Colonic mucosa (tissue), 4 donors: ENCODE data around the gene PDE4C. TPM values are rescaled to one million over a fixed set of nuclear protein-coding genes. Genes with fewer than 3 reads are reported as not detected.
A peak's percentile ranks its signal among the peaks of the same experiment; 100 is the strongest.

Experiments
- DNase-seq: peaks from one replicate; pipeline ENCODE4 v3.0.0-alpha.2; 2020
- H3K27ac ChIP-seq: fragments of 200-600 bp; one replicate; pipeline ENCODE4 v1.8.0; 2021
- H3K27me3 ChIP-seq: fragments of 200-600 bp; one replicate; pipeline ENCODE4 v1.8.0; 2021
- H3K36me3 ChIP-seq: fragments of 200-600 bp; one replicate; pipeline ENCODE4 v1.8.0; 2021
- H3K4me1 ChIP-seq: fragments of 200-600 bp; one replicate; pipeline ENCODE4 v1.8.0; 2021; ENCODE audit warnings: mild to moderate bottlenecking
- H3K4me3 ChIP-seq: fragments of 200-600 bp; one replicate; pipeline ENCODE4 v1.8.0; 2021
- H3K9ac ChIP-seq, 2 donors: one replicate each; pipeline ENCODE4 v1.7.0; 2013; ENCODE audit warnings: control low read depth in 2 of 2, low read depth in 2 of 2, low read length in 2 of 2
- H3K9me3 ChIP-seq: fragments of 200-600 bp; one replicate; pipeline ENCODE4 v1.8.0; 2021
- intact Hi-C: fragments of 100-400 bp; cut with DNase I; formaldehyde crosslinking; loops from one replicate; pipeline ENCODE4 v1.14.1; 2022
- total RNA-seq, 2 donors: library from RNA; stranded (reverse); fragmentation: NEBNext Ultra II Directional in 1 of 2; extraction: Animal tissue kit (Norgen Biotek cat#: 25700) in 1 of 2; gene quantifications; one replicate each; pipeline ENCODE4 v1.2.1, GENCODE V29; 2021
- TF ChIP-seq, protein P1 (sequence below): fragments of 200-600 bp; IDR thresholded peaks from one replicate; pipeline ENCODE4 v1.8.0; 2022; ENCODE audit warnings: antibody characterized with exemption, mild to moderate bottlenecking
- donor health status: healthy.
- donor health status: DM: no; HTN: no; CAD: no.
- donor health status: DM: no; HTN: no; CAD: no.

The PDE4C gene
- 1 to 10 TPM; 2.1 TPM for total RNA-seq

DNA sequence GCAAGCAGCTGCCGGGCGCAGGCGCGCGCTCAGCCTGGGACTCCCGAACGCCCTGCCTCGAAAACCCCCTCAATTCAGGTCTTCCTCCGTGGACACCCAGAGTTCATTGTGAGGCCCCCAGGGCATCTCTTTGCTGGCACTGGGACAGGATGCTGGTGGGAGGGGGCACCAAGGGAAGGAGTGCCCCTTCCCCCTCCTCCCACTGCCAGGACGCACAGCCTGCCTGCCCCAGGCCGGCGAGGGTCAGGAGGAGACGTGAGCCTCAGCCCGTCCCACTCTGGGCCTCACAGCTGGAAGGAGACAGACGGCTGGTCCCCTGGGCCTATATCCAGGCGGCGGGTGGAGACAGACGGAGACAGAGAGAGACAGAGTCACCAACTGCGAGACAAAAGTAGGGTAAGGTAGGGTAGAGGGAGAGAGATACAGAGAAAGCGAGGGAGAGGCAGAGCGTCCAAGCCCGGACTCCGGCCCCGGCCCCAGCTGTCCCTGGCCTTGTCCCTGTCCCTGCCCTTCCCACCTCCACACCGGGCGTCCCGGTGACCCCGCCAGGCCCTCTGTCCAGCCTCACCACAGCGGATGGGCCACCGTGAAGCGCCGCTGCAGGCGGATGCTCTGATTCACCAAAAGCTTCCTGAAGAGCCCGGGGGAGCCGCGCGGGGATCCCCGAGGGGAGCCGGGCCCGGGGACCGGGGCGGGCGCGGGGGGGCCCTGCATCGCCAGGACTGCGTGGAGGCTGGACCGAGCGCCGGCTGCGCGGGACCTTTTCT lies at the start of gene PDE4C:
Gene PDE4C (minus strand): TSS at position 737 of the 767 bp plus-strand sequence. CDS start 23 bp downstream, at position 714.
- H3K27me3 ChIP-seq, result peaks cover 18% of the 10 kb centered on the region
- no peak for DNase-seq
- TF ChIP-seq, protein P1, sequence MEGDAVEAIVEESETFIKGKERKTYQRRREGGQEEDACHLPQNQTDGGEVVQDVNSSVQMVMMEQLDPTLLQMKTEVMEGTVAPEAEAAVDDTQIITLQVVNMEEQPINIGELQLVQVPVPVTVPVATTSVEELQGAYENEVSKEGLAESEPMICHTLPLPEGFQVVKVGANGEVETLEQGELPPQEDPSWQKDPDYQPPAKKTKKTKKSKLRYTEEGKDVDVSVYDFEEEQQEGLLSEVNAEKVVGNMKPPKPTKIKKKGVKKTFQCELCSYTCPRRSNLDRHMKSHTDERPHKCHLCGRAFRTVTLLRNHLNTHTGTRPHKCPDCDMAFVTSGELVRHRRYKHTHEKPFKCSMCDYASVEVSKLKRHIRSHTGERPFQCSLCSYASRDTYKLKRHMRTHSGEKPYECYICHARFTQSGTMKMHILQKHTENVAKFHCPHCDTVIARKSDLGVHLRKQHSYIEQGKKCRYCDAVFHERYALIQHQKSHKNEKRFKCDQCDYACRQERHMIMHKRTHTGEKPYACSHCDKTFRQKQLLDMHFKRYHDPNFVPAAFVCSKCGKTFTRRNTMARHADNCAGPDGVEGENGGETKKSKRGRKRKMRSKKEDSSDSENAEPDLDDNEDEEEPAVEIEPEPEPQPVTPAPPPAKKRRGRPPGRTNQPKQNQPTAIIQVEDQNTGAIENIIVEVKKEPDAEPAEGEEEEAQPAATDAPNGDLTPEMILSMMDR, result no peak
- H3K9ac ChIP-seq, result peak within 1 kb of the TSS in 1 of 2 donors; percentile 2
- H3K9me3 ChIP-seq, result no peaks in the 10 kb centered on the region
- no peak within 1 kb of the TSS for H3K27ac ChIP-seq
- peaks cover 10% of the 10 kb centered on the region for H3K4me1 ChIP-seq
- H3K36me3 ChIP-seq, result no peaks in the 10 kb centered on the region
- intact Hi-C loops, result no loop called here
- H3K4me3 ChIP-seq, result no peak within 1 kb of the TSS

DNA sequence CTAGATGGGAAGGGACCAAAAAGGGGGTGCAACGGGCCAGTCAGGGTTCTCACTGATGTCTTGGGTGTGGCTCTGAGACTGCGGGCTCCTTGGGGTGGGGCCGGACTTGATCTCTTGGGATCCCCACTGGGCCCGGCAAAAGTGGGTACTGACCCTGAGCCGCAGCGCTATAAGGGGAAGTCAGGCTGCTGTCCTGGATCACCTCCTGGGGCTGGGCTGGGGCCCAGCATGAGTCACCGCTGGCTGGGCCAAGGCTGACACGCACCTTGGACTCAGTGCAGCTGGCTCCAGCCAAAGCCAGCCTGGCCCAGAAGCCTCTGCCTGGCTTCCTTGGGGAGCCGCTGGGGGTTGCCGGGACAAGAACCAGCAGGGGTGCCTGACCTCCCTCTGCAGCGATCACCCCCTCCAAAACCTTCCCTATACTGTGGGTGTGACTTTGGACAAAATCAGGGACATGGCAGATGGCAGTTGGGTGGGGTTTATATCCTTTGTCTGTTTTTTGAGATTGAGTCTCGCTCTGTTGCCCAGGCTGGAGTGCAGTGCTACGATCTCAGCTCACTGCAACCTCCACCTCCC lies 48.6 kb upstream of the PDE4C start:
- H3K9ac ChIP-seq, result peak overlapping the region; percentile 0 to 49
- peaks cover 21% of the 10 kb centered on the region for H3K4me1 ChIP-seq
- no peaks in the 10 kb centered on the region for H3K9me3 ChIP-seq
- peaks cover 3% of the 10 kb centered on the region for H3K36me3 ChIP-seq
- TF ChIP-seq, protein P1, result no peak
- DNase-seq, result peak; percentile 92
- peak overlapping the region; percentile 71 for H3K27ac ChIP-seq
- H3K27me3 ChIP-seq, result no peaks in the 10 kb centered on the region
- no peak overlapping the region for H3K4me3 ChIP-seq
- intact Hi-C loops, result no loop called here

DNA sequence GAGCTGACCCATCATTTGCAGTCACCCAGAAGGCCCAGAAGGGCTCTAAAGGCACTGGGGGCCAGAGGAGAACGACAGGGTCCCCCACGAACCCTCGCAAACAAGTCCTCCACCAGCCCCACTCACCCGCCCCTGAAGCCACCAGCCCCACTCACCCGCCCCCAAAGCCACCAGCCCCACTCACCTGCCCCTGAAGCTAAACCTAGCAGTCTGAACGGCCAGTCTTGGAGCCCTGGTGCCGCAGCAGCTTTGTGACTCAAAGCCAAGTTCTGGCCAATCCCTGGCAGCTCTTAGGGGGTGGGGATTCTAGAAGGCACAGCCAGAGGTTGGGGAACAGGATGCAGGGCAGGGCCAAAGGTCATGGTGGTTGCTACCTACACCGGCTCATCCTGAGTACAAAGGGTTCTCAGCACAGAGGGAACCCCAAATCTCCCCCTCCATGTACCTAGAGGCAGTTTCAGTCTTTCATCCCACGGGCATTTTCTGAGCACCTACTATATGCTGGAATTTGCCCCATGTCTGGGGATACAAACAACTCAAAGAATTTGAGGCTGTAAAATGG lies 48.1 kb upstream of the PDE4C start, which contains the start of gene IQCN:
Gene IQCN (minus strand): TSS at position 234 of the 562 bp plus-strand sequence. CDS start 4,974 bp downstream, outside the sequence.
- Histone ChIP-seq H3K27ac (peak within 1 kb of the TSS; percentile 71), H3K4me3 (no peak within 1 kb of the TSS), H3K27me3 (no peaks in the 10 kb centered on the region), H3K9ac (peak within 1 kb of the TSS; percentile 0 to 49), H3K4me1 (peaks cover 21% of the 10 kb centered on the region), H3K36me3 (peaks cover 3% of the 10 kb centered on the region), H3K9me3 (no peaks in the 10 kb centered on the region)
- TF ChIP-seq, protein P1, result no peak
- intact Hi-C loops, result no loop called here
- peak; percentile 84 for DNase-seq

DNA sequence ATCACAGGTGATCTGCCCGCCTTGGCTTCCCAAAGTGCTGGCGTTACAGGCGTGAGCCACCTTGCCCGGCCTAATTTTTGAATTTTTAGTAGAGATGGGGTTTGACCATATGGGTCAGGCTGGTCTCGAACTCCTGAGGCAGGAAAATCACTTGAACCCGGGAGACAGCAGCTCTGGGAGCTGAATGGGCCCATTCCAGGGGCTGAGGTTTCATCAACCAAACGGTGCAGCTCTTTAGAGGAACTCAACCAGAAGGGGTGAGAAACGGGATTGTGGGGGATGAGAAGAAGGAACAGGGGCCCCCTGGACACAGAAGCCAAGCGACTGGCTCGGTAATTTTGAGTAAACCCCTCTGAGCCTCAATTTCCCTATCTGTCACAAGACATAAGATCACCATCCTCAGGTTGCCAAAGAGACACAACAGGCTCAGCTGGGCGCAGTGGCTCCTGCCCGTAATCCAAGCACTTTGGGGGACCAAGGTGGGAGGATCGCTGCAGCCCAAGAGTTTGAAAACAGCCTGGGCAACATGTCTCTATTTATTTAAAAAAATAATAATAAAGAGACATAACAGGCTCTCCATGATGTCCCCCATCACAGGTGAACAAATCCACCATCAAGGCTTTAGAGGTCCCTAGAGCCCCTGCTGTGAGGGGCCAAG lies 47.5 kb upstream of the PDE4C start:
- H3K27me3 ChIP-seq, result no peaks in the 10 kb centered on the region
- intact Hi-C loops, result no loop called here
- no peak overlapping the region for H3K27ac ChIP-seq
- TF ChIP-seq, protein P1, result no peak
- peaks cover 1% of the 10 kb centered on the region for H3K36me3 ChIP-seq
- peaks cover 16% of the 10 kb centered on the region for H3K4me1 ChIP-seq
- no peak overlapping the region for H3K4me3 ChIP-seq
- no peak for DNase-seq
- peak overlapping the region in 1 of 2 donors; percentile 49 for H3K9ac ChIP-seq
- H3K9me3 ChIP-seq, result no peaks in the 10 kb centered on the region

DNA sequence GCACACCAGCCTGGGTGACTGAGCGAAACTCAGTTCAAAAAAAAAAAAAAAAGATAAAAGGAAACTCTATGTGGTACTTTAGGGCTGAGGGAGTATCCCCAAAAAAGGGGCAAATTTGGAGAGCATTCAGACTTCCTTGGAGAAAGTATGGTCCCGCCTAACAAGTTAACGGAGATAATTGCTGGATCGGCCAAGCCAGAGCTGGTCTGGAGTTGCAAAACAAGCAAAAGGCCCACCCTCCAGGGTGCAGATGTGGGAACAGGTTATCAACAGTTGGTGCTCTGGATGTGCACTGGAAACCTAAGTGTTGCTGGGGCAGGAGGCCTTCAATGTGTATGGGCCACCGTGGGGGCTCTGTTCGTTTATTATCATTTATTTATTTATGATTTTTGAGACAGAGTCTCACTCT lies 45.2 kb upstream of the PDE4C start:
- Histone ChIP-seq H3K36me3 (no peaks in the 10 kb centered on the region), H3K4me3 (no peak overlapping the region), H3K9me3 (no peaks in the 10 kb centered on the region), H3K27me3 (no peaks in the 10 kb centered on the region), H3K27ac (no peak overlapping the region), H3K9ac (no peak overlapping the region), H3K4me1 (peaks cover 10% of the 10 kb centered on the region)
- TF ChIP-seq, protein P1, result no peak
- intact Hi-C loops, result no loop called here
- DNase-seq, result no peak
